Uterus (tissue), 2 donors: ENCODE data around the gene ZCCHC8.
"Not testable (repeated sequence)": the region's sequence is repeated elsewhere in the genome, so short reads cannot be mapped to it uniquely, and the experiment has no call there.

Experiments
- POLR2A ChIP-seq, 2 donors: fragments of 450-650 bp; IDR thresholded peaks; one replicate each; pipeline ENCODE4 v1.6.1; 2016; ENCODE audit warnings: antibody characterized with exemption in 2 of 2, mild to moderate bottlenecking in 1 of 2, moderate library complexity in 1 of 2
- TF ChIP-seq, protein P1 (sequence below), 4 experiments: fragments of 200-600 bp in 2 of 4; fragments of 450-650 bp in 2 of 4; sonication (generic) in 2 of 4; IDR thresholded peaks; one replicate each; pipeline ENCODE4 v1.5.1; 2016 to 2019; ENCODE audit warnings: antibody characterized with exemption in 4 of 4, mild to moderate bottlenecking in 2 of 4, moderate library complexity in 1 of 4

- not testable (repeated sequence) for TF ChIP-seq POLR2A (IDR thresholded peaks at IDR 0.05)
- TF ChIP-seq, protein P1, sequence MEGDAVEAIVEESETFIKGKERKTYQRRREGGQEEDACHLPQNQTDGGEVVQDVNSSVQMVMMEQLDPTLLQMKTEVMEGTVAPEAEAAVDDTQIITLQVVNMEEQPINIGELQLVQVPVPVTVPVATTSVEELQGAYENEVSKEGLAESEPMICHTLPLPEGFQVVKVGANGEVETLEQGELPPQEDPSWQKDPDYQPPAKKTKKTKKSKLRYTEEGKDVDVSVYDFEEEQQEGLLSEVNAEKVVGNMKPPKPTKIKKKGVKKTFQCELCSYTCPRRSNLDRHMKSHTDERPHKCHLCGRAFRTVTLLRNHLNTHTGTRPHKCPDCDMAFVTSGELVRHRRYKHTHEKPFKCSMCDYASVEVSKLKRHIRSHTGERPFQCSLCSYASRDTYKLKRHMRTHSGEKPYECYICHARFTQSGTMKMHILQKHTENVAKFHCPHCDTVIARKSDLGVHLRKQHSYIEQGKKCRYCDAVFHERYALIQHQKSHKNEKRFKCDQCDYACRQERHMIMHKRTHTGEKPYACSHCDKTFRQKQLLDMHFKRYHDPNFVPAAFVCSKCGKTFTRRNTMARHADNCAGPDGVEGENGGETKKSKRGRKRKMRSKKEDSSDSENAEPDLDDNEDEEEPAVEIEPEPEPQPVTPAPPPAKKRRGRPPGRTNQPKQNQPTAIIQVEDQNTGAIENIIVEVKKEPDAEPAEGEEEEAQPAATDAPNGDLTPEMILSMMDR (IDR thresholded peaks at IDR 0.05), result not testable (repeated sequence)
Observed at GRCh38 chr12:122438822-122439221, 61.9 kb downstream of the ZCCHC8 start.
